BLaER1 treated with 17β-estradiol and CSF1 and Interleukin-3, amounts not matched to agents 10 nM and 100 nM (cell line): ENCODE results near the gene BSCL2.

Source experiments
- H3K27ac ChIP-seq, 11 experiments: shearing (Covaris generic); formaldehyde crosslinking; 2 replicates each; pipeline ENCODE4 v1.8.1; 2022
- H3K27me3 ChIP-seq, 11 experiments: shearing (Covaris generic); formaldehyde crosslinking; 2 replicates each; pipeline ENCODE4 v1.8.1; 2022
- H3K36me3 ChIP-seq, 11 experiments: shearing (Covaris generic); formaldehyde crosslinking; 2 replicates each; pipeline ENCODE4 v1.8.1; 2022
- H3K4me1 ChIP-seq, 10 experiments: shearing (Covaris generic); formaldehyde crosslinking; 2 replicates each; pipeline ENCODE4 v1.8.1; 2022
- H3K4me2 ChIP-seq, 11 experiments: shearing (Covaris generic); formaldehyde crosslinking; 2 replicates each; pipeline ENCODE4 v1.8.1; 2022
- H3K4me3 ChIP-seq, 10 experiments: shearing (Covaris generic); formaldehyde crosslinking; 2 replicates each; pipeline ENCODE4 v1.8.1; 2022
- H3K9ac ChIP-seq, 11 experiments: shearing (Covaris generic); formaldehyde crosslinking; 2 replicates each; pipeline ENCODE4 v1.8.1; 2022
- H3K9me3 ChIP-seq, 11 experiments: shearing (Covaris generic); formaldehyde crosslinking; replicated peaks in 1 of 11; 2 replicates each; pipeline ENCODE4 v1.8.1; 2022
- H4K20me1 ChIP-seq, 11 experiments: shearing (Covaris generic); formaldehyde crosslinking; 2 replicates each; pipeline ENCODE4 v1.8.1; 2022
- Cebpa-rat ChIP-seq, 11 experiments: shearing (Covaris generic); IDR thresholded peaks; 2 replicates each; pipeline ENCODE4 v1.8.1; 2022

BSCL2 gene

GRCh38 chr11:62725646-62726045, 18.4 kb upstream of the BSCL2 start:
- H3K9me3 ChIP-seq = no peaks in the 10 kb centered on the region
- peaks cover 38 to 57% (median 52%) of the 10 kb centered on the region in 11 experiments for H3K36me3 ChIP-seq
- peaks cover 45 to 69% (median 51%) of the 10 kb centered on the region in 11 experiments for H4K20me1 ChIP-seq
- H3K4me2 ChIP-seq = peak overlapping the region; percentile 87 to 97 (median 92)
- H3K27me3 ChIP-seq = no peaks in the 10 kb centered on the region
- TF ChIP-seq Cebpa-rat (IDR thresholded peaks at IDR 0.05) = no peak
- peak overlapping the region; percentile 89 to 100 (median 97) for H3K4me3 ChIP-seq
- peak overlapping the region; percentile 91 to 99 (median 98) for H3K9ac ChIP-seq
- H3K4me1 ChIP-seq = peaks cover 24 to 40% (median 31%) of the 10 kb centered on the region in 10 experiments
- peak overlapping the region; percentile 79 to 98 (median 93) for H3K27ac ChIP-seq

- Histone ChIP-seq H3K4me1 (peaks cover 14 to 30% (median 20%) of the 10 kb centered on the region in 10 experiments), H3K4me2 (peak overlapping the region; percentile 87 to 97 (median 92)), H3K36me3 (peaks cover 52 to 71% (median 66%) of the 10 kb centered on the region in 11 experiments), H4K20me1 (peaks cover 40 to 63% (median 51%) of the 10 kb centered on the region in 11 experiments), H3K27ac (peak overlapping the region in 3 of 11 experiments; percentile 79 to 92 (median 86); a peak in 3 of 22 replicates), H3K27me3 (no peaks in the 10 kb centered on the region), H3K9me3 (no peaks in the 10 kb centered on the region), H3K4me3 (peak overlapping the region; percentile 89 to 100 (median 97); a peak in 18 of 20 replicates), H3K9ac (peak overlapping the region; percentile 91 to 99 (median 98); a peak in 21 of 22 replicates)
- TF ChIP-seq Cebpa-rat (IDR thresholded peaks at IDR 0.05) = no peak
Measured at GRCh38 chr11:62724171-62724570, 16.9 kb upstream of the BSCL2 start.

DNA sequence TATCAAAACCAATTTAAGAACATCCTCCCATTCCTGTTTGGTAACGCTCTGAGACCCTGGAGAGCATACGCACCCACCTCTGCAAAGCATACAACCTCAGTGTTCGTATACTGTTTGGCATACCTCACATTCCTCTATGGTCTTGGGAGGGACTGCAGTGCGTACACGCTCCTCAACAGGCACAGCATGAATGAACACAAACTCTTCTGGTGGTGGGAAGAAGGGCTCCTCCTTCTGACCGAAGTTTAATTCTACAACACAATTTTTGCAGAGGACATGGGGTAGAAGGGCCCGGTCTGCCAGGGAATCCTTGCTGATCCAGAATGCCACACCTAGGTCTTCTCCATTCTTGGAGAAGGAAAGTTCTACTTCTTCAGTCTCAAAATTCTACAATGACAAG, 14.8 kb upstream of the BSCL2 start:
- Histone ChIP-seq H3K36me3 (peaks cover 74 to 93% (median 88%) of the 10 kb centered on the region in 11 experiments), H3K9ac (peak overlapping the region in 2 of 11 experiments; percentile 20 to 30; a peak in 1 of 22 replicates), H3K27me3 (no peaks in the 10 kb centered on the region), H3K4me3 (no peak overlapping the region), H3K4me2 (no peak overlapping the region), H3K9me3 (no peaks in the 10 kb centered on the region), H4K20me1 (peaks cover 40 to 71% (median 53%) of the 10 kb centered on the region in 11 experiments), H3K4me1 (peaks cover 14 to 30% (median 20%) of the 10 kb centered on the region in 10 experiments), H3K27ac (no peak overlapping the region)
- TF ChIP-seq Cebpa-rat (IDR thresholded peaks at IDR 0.05) = no peak

- Histone ChIP-seq H3K4me2 (no peak overlapping the region), H3K9me3 (no peaks in the 10 kb centered on the region), H3K9ac (peak overlapping the region in 1 of 11 experiments; percentile 3; a peak in 1 of 22 replicates), H3K27me3 (no peaks in the 10 kb centered on the region), H3K27ac (no peak overlapping the region), H4K20me1 (peaks cover 19 to 49% (median 31%) of the 10 kb centered on the region in 11 experiments; a peak in 21 of 22 replicates), H3K36me3 (peaks cover 98 to 100% (median 98%) of the 10 kb centered on the region in 11 experiments), H3K4me3 (no peak overlapping the region), H3K4me1 (peaks cover 6 to 23% (median 12%) of the 10 kb centered on the region in 10 experiments)
- no peak for TF ChIP-seq Cebpa-rat (IDR thresholded peaks at IDR 0.05)
Measured at GRCh38 chr11:62719302-62719978, 12.2 kb upstream of the BSCL2 start.

DNA sequence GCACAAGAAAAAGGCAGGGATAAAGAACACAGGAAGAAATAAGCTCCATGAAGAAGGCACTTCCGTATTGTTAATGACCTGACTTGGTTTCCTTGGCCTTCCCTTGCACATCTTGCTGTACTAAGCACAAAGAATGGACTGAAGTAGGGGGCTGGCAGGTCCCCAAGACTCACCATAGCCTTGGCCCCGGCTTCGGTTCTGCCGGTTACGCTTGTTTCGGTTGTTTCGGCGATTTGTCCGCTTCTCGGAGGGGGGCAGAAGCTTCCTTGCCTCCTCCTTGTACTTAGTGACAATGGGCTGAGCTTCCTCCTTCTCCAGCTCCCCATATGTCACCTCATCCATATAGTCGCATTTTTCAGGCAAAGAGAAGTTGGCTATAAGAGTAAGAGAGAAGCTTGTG, 9.6 kb upstream of the BSCL2 start:
- Histone ChIP-seq H3K27ac (no peak overlapping the region; a peak in 1 of 22 replicates), H3K4me1 (peaks cover 0 to 4% (median 0%) of the 10 kb centered on the region in 10 experiments; a peak in 3 of 20 replicates), H4K20me1 (peaks cover 2 to 23% (median 6%) of the 10 kb centered on the region in 11 experiments; a peak in 11 of 22 replicates), H3K9me3 (no peaks in the 10 kb centered on the region), H3K36me3 (peaks cover 96 to 100% (median 97%) of the 10 kb centered on the region in 11 experiments), H3K9ac (peak overlapping the region in 6 of 11 experiments; percentile 3 to 28 (median 10); a peak in 3 of 22 replicates), H3K4me2 (no peak overlapping the region), H3K4me3 (no peak overlapping the region), H3K27me3 (no peaks in the 10 kb centered on the region)
- no peak for TF ChIP-seq Cebpa-rat (IDR thresholded peaks at IDR 0.05)

GRCh38 chr11:62716206-62716605, 9.0 kb upstream of the BSCL2 start:
- Histone ChIP-seq H3K36me3 (peaks cover 96 to 100% (median 97%) of the 10 kb centered on the region in 11 experiments), H3K4me2 (no peak overlapping the region), H3K4me1 (peaks cover 0 to 4% (median 0%) of the 10 kb centered on the region in 10 experiments; a peak in 2 of 20 replicates), H3K9ac (peak overlapping the region in 4 of 11 experiments; percentile 3 to 26 (median 15); a peak in 1 of 22 replicates), H3K9me3 (no peaks in the 10 kb centered on the region), H4K20me1 (peaks cover 0 to 20% (median 4%) of the 10 kb centered on the region in 11 experiments; a peak in 9 of 22 replicates), H3K27ac (no peak overlapping the region; a peak in 1 of 22 replicates), H3K4me3 (no peak overlapping the region), H3K27me3 (no peaks in the 10 kb centered on the region)
- TF ChIP-seq Cebpa-rat (IDR thresholded peaks at IDR 0.05) = no peak

DNA sequence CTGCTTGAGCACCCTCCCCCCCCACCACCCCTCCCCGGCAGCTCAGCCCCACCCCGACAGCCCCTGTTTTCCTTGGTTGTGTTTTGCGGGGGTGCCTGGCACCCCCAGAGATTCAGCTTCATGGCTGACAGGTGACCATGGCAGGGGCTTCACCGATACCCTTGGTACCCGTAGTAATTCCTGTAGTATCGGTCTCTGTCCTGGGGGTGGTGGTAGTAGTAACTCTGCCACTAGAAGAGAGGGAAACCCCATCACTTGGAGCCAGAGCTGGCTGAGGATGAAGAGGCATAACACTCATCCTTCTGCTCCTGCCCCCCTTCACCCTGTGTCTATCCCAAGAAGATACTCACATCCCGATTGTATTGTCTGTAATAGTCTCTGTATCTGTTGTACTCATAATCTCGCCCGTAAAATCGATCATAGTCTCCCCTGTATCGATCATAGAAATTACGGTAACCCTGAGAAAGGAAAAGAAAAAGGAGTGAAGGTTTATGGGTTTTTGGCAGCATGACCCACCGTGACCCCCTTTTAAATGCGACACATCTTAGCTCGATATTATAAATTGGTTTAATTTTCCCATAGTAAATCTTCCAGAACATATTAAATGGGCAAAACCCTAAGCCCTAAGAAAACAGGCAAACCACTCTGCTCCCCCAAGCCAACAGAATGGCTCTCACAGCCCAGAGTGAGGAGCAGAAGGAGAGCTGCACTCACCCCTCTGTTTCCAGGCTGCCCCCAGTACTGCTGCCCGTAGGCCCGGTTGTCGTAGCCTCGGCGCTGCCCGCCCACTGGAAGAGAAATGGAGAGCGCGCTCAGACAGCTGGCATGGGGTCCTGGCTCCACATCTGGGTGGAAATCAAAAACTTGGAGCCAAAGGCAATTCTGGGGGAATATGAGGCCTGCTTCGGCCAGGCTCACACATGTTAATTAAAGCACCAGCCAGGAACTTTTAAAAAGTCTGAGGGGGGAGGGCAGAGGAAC, 8.2 kb upstream of the BSCL2 start:
- no peak for TF ChIP-seq Cebpa-rat (IDR thresholded peaks at IDR 0.05)
- Histone ChIP-seq H3K36me3 (peaks cover 96 to 100% (median 97%) of the 10 kb centered on the region in 11 experiments), H3K27ac (no peak overlapping the region), H3K4me2 (no peak overlapping the region), H3K4me1 (peaks cover 0 to 4% (median under 1%) of the 10 kb centered on the region in 10 experiments; a peak in 7 of 20 replicates), H3K4me3 (no peak overlapping the region), H4K20me1 (peaks cover 0 to 20% (median 4%) of the 10 kb centered on the region in 11 experiments; a peak in 9 of 22 replicates), H3K9ac (peak overlapping the region in 5 of 11 experiments; percentile 9 to 24 (median 15); a peak in 4 of 22 replicates), H3K27me3 (no peaks in the 10 kb centered on the region), H3K9me3 (no peaks in the 10 kb centered on the region)

- Histone ChIP-seq H3K4me3 (no peak overlapping the region), H3K9ac (peak overlapping the region in 4 of 11 experiments; percentile 0 to 19 (median 11); a peak in 2 of 22 replicates), H3K4me1 (peaks cover 14 to 20% (median 17%) of the 10 kb centered on the region in 10 experiments), H4K20me1 (peaks cover 0 to 19% (median 4%) of the 10 kb centered on the region in 11 experiments; a peak in 9 of 22 replicates), H3K36me3 (peaks cover 80 to 84% (median 81%) of the 10 kb centered on the region in 11 experiments), H3K9me3 (no peaks in the 10 kb centered on the region), H3K4me2 (no peak overlapping the region), H3K27ac (peak overlapping the region in 2 of 11 experiments; percentile 0 to 11; a peak in 1 of 22 replicates), H3K27me3 (no peaks in the 10 kb centered on the region)
- TF ChIP-seq Cebpa-rat (IDR thresholded peaks at IDR 0.05) = no peak
Measured at GRCh38 chr11:62713343-62713742, 6.1 kb upstream of the BSCL2 start.
